MG63 (cell line): ENCODE measurements around the gene MRPL10. TPM values are rescaled to one million over a fixed set of nuclear protein-coding genes. Genes with fewer than 3 reads are reported as not detected.

Source experiments
- DNase-seq: peaks from one replicate; pipeline ENCODE4 v3.0.0-alpha.2; 2020
- H3K27me3 ChIP-seq: fragments of 250-450 bp; sonication (Bioruptor Pico); 2 replicates; pipeline ENCODE4 v1.5.1; 2020; ENCODE audit warnings: mild to moderate bottlenecking, moderate library complexity
- H3K36me3 ChIP-seq: fragments of 250-450 bp; sonication (Bioruptor Pico); 2 replicates; pipeline ENCODE4 v1.5.1; 2020; ENCODE audit warnings: mild to moderate bottlenecking, moderate library complexity
- H3K4me3 ChIP-seq: fragments of 250-450 bp; sonication (Bioruptor Pico); 2 replicates; pipeline ENCODE4 v1.5.1; 2020; ENCODE audit warnings: mild to moderate bottlenecking, moderate library complexity
- H3K9me3 ChIP-seq: fragments of 250-450 bp; sonication (Bioruptor Pico); 2 replicates; pipeline ENCODE4 v1.5.1; 2020; ENCODE audit warnings: mild to moderate bottlenecking, moderate library complexity
- total RNA-seq: library from RNA; depleted of rRNA; stranded (reverse); fragments of >200 nt; shearing (Covaris generic); gene quantifications from 2 replicates; pipeline ENCODE4 v1.2.3, GENCODE V29; 2014; ENCODE audit warnings: low replicate concordance

MRPL10 gene
- total RNA-seq, 1 experiment from 2014 or later = 63.0 TPM

- H3K9me3 ChIP-seq = peaks cover 3% of the 10 kb centered on the region
- DNase-seq = no peak
- no peak overlapping the region for H3K4me3 ChIP-seq
- H3K36me3 ChIP-seq = no peaks in the 10 kb centered on the region
- no peaks in the 10 kb centered on the region for H3K27me3 ChIP-seq
Observed at GRCh38 chr17:47866941-47867340, 35.6 kb upstream of the MRPL10 start.

DNA sequence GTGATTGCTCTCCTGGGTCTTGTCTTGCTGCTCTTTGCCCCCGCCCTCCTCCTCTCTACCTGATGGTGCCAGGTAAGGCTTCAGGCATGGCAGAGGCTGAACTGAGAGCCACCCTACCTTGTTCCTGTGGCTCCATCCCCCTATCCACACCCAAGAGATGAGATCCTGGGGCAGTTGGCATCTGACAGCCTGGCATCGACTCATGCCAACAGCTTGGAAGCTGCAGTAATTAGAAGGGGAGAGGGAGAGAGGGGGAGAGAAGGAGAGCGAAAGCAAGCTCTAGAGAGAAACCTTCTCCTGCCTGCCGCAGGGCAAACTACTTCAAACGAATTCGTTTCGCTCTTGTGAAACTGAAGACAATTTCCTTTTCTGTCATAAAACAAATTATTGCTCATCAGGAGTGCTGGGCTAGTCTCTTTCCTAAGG, 33.5 kb upstream of the MRPL10 start:
- peak; percentile 23 for DNase-seq
- Histone ChIP-seq H3K27me3 (no peaks in the 10 kb centered on the region), H3K9me3 (peaks cover 3% of the 10 kb centered on the region), H3K36me3 (no peaks in the 10 kb centered on the region), H3K4me3 (no peak overlapping the region)

DNA sequence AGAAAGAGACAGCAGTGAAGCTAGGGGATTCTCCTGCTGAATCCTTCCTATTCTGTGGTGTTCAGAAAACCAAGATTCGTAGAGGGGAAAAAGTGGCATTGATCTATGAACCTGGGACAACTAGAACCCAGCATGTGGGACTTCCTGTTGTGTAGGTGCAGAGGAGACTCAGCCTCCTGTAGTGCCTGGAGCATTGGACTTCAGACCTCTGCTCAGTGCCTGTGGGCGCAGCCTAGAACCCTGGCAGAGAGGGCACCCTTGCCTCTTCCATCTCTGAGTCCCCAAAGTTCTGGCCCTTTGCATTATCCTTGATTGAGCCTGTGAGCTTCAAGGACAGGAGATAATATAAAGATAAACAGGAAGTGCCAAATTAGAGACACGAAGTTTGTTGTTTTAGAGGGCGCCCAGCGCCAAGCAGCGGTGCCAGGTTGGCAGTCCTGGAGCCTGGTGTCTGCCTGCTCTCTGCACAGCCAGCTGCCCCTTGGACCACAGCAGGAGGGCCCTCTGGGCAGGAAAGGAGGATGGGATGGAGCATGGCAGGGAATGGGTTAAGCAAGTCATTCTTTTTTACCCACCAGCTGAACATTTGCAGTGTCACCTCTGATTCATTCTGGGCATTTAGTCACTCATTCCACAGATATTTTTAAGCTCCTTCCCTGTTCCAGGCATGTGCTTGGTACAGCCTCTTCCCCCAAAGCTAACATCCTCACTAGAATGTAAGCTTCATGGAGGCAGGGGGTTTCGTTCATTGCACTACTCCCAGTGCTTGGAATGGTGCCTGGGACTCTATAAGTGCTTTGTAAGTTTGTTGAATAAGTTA, 31.5 kb upstream of the MRPL10 start:
- no peaks in the 10 kb centered on the region for H3K27me3 ChIP-seq
- peak; percentile 89 for DNase-seq
- no peak overlapping the region for H3K4me3 ChIP-seq
- no peaks in the 10 kb centered on the region for H3K36me3 ChIP-seq
- H3K9me3 ChIP-seq = peaks cover 3% of the 10 kb centered on the region

GRCh38 chr17:47860386-47860785, 29.0 kb upstream of the MRPL10 start:
- H3K36me3 ChIP-seq = no peaks in the 10 kb centered on the region
- DNase-seq = no peak
- H3K9me3 ChIP-seq = peaks cover 3% of the 10 kb centered on the region
- no peak overlapping the region for H3K4me3 ChIP-seq
- no peaks in the 10 kb centered on the region for H3K27me3 ChIP-seq

DNA sequence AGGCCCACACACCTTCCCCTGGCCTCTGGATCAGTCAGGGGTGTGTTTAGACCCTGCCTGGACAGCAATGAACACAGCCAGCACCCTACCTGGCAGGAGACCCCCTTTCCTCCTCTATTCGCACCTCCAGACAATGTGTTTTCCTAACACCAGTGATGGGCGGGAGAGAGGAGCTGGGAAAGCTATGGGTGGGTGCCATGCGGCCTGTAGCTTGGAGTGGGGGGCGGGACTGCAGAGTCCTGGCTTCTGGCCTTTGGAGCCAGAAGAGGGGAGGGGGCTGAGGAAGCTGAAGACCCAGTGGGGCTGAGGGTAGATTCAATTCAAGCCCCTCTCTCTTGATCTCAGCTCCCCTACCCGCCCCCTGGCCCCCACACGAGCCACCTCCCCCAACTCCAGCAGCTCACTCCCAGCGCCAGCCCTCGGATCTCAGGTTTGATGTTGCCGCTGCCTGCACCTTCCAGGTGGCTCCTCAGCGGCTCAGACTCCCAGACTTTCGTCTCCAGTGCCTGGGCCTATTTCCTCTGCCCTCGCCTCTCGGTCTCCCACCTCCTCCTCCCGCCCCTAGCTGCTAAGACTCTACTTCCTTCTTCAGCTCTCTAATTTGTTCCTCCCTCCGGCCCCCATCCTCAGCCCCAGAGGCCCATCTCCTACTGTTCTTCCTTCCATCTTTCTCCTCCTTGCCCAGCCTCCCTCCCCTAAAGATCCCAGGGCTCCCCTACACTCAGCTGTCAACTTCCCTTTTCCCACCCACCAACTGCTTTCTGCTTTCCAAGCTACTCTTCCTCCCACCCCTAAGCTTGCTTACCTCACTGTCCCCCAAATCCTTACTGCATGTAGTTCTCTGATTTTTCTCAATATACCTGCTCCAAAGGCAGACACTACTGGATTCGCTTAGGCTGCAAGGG, 26.5 kb upstream of the MRPL10 start:
- no peaks in the 10 kb centered on the region for H3K9me3 ChIP-seq
- peaks cover 16% of the 10 kb centered on the region for H3K27me3 ChIP-seq
- H3K4me3 ChIP-seq = no peak overlapping the region
- H3K36me3 ChIP-seq = no peaks in the 10 kb centered on the region
- DNase-seq = no peak

DNA sequence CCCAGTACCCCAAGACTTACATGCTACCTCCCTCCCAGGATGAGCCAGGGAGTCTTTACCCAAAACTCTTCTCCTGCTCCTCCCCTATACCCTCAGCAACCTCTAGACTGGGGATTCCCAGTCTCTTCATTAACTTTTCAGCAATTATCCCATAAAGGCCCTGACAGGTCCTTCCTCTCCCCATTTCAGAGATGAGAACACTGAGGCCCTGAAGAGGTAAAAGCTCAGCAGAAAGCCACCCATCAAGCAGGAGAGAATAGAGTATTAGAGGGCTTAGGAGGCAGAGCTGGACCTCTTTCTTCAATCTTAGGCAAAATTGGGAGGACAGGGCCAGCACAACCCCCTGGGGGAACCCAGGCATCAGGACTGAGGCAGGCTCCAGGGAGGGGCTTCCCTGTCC, 25.5 kb upstream of the MRPL10 start:
- H3K36me3 ChIP-seq = no peaks in the 10 kb centered on the region
- no peaks in the 10 kb centered on the region for H3K9me3 ChIP-seq
- no peak overlapping the region for H3K4me3 ChIP-seq
- DNase-seq = no peak
- peaks cover 22% of the 10 kb centered on the region for H3K27me3 ChIP-seq

GRCh38 chr17:47855737-47856136, 24.4 kb upstream of the MRPL10 start:
- DNase-seq = no peak
- H3K9me3 ChIP-seq = no peaks in the 10 kb centered on the region
- H3K4me3 ChIP-seq = no peak overlapping the region
- peaks cover 22% of the 10 kb centered on the region for H3K27me3 ChIP-seq
- H3K36me3 ChIP-seq = no peaks in the 10 kb centered on the region

DNA sequence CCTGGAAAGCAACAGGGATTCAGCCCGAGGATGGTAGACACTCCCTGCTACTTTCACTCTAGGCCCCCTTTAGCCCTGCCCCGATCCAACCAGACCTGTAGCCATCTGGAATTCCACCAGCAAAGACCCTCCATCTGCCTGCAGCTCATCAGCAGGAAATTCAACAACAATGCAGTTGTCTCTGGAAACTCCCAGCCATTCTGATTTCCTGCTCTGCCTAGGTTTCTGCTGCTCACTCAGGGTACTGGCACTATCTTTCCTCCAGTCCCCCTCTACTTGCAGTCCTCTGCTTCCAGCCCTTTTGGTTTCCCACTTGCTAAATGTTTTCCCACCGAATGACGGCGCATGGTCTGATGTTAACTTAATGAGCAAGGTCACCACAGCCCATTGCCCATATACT, 22.3 kb upstream of the MRPL10 start:
- Histone ChIP-seq H3K4me3 (no peak overlapping the region), H3K27me3 (peaks cover 22% of the 10 kb centered on the region)
- DNase-seq = no peak

GRCh38 chr17:47852113-47852949, 21.0 kb upstream of the MRPL10 start:
- DNase-seq = no peak
- H3K27me3 ChIP-seq = peaks cover 22% of the 10 kb centered on the region
- H3K4me3 ChIP-seq = no peak overlapping the region
- H3K36me3 ChIP-seq = no peaks in the 10 kb centered on the region
- H3K9me3 ChIP-seq = no peaks in the 10 kb centered on the region

More for the DNA sequence above, 22.3 kb upstream of the MRPL10 start:
- no peaks in the 10 kb centered on the region for H3K36me3 ChIP-seq
- H3K9me3 ChIP-seq = no peaks in the 10 kb centered on the region

- Histone ChIP-seq H3K27me3 (peaks cover 22% of the 10 kb centered on the region), H3K9me3 (no peaks in the 10 kb centered on the region), H3K4me3 (no peak overlapping the region), H3K36me3 (no peaks in the 10 kb centered on the region)
- DNase-seq = no peak
Observed at GRCh38 chr17:47851764-47852112, 20.4 kb upstream of the MRPL10 start.

- H3K27me3 ChIP-seq = peaks cover 22% of the 10 kb centered on the region
- no peaks in the 10 kb centered on the region for H3K36me3 ChIP-seq
- no peak within 1 kb of the TSS for H3K4me3 ChIP-seq
- no peak for DNase-seq
- H3K9me3 ChIP-seq = no peaks in the 10 kb centered on the region
Observed at GRCh38 chr17:47850692-47851573, 19.6 kb upstream of the MRPL10 start, which contains the start of gene SP6. Gene SP6 (minus strand): TSS chr17:47851163. CDS start chr17:47848429, 2,734 bp downstream.

DNA sequence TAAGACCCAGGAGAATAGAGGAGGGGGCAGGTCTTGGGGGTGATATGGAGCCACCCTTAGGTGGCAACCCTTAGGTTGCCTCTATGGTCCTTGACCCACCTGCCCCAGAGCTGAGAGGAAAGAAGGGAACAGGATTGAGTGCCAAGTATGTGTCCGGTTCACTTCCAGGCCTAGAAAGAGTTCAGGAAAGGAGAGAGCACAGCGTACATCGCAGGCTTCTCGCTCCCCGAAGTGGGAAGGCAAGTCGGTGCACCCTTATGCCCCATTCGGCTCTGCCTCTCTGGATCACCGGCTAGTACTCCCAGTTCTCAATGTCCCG, 19.0 kb upstream of the MRPL10 start:
- H3K4me3 ChIP-seq = no peak overlapping the region
- no peak for DNase-seq
- no peaks in the 10 kb centered on the region for H3K9me3 ChIP-seq
- peaks cover 22% of the 10 kb centered on the region for H3K27me3 ChIP-seq
- H3K36me3 ChIP-seq = no peaks in the 10 kb centered on the region

DNA sequence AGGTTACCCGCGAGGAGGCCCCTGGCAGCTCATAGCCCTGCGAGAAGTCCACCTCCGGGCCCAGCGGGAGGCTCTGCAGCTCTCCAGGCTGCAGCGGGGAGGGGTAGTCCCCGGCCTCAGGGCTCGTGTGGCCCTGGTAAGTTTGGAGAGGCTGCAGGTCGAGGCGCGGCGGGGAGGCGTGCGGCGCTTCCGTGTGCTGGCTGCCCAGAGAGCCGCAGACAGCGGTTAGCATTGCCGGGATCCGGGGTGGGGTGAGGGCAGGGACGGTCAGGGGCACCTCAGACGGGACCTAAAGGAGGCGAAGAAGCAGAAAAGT, 16.8 kb upstream of the MRPL10 start:
- no peaks in the 10 kb centered on the region for H3K9me3 ChIP-seq
- no peak overlapping the region for H3K4me3 ChIP-seq
- peaks cover 8% of the 10 kb centered on the region for H3K27me3 ChIP-seq
- DNase-seq = no peak
- H3K36me3 ChIP-seq = no peaks in the 10 kb centered on the region

DNA sequence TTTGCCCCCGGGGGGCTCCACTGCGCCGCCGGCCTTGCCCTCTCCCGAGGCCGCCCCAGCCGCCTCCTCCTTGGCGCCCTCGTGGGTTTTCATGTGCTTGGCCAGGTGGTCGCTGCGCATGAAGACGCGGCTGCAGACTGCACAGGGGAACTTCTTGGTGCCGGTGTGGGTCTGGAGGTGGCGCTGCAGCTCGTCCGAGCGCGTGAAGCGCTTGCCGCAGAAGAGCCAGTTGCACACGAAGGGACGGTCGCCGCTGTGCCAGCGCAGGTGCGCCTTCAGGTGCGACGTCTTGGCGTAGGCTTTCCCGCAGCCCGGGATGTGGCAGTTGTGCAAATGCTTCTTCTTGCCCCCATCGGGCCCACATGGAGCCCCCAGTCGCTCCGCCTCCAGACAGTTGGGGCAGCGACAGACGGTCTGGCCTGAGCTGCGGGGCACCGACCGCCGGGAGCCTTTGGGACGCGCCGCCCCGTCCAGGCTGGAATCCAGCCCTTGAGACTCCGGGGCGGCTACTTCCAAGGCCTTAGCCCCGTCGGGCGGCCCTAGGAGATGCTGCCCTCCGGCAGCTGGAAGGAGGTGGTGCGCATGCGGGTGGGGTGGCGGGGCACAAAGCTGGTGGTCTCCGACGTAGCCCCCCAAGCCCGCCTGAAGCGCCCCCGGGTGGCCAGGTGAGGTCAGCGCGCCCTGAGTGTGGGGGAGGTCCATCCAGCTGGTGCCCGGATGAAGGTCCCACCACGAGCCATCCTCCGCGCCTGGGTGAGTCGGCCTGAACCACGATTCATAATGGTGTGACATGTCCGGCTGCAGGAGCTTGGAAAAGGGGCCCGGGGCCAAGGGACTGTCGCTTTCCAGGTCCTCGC, 16.2 kb upstream of the MRPL10 start:
- Histone ChIP-seq H3K27me3 (peaks cover 5% of the 10 kb centered on the region; the same call in 1 of the 2 replicates), H3K9me3 (no peaks in the 10 kb centered on the region), H3K4me3 (no peak overlapping the region), H3K36me3 (no peaks in the 10 kb centered on the region)
- no peak for DNase-seq

DNA sequence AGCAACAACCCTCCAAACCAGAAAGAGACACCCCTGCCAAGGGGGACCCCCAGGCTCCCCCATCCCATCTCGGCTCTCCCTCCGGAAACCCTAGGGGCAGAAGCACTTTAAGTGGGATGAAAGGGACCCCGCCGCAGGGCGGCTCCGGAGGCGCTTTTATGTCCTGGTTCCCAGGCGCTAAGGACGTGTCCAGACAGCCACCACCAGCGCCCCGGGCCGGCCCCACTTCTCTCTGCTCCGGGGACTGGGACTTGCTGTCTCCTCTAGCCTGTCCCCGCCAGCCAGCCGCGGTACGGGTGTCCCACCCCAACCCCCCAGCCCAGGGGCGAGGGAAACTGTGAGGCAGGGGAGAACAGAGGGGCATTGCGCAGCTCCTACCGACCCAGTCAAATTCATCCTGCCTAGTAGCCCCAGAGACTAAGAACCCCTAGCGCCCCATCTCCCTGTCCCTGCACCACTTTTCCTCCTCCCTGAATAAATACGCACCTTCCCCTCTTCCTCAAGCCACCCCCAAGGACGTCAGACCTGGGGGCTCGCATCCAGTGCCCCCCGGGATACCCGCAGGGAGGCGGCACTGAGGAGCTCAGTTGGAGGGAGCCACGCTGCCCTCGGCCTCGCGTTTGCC, 15.5 kb upstream of the MRPL10 start:
- Histone ChIP-seq H3K4me3 (no peak overlapping the region), H3K27me3 (no peaks in the 10 kb centered on the region; the same call in 1 of the 2 replicates), H3K36me3 (no peaks in the 10 kb centered on the region), H3K9me3 (no peaks in the 10 kb centered on the region)
- no peak for DNase-seq
